CD4-positive, alpha-beta memory T cell (primary cell): ENCODE data around the gene ASB15. TPM values are rescaled to one million over a fixed set of nuclear protein-coding genes. Genes with fewer than 3 reads are reported as not detected.

Experiments
- CTCF ChIA-PET: fragments of 350-600 bp; sonication (Branson Sonifier 250); formaldehyde crosslinking; loops from one replicate; lab custom pipeline; 2021; ENCODE audit warnings: inconsistent platforms; ENCODE audit not compliant: partially characterized antibody; lab: Charles Lee
- POLR2A ChIA-PET: fragments of 350-600 bp; sonication (Branson Sonifier 250); formaldehyde crosslinking; loops from one replicate; lab custom pipeline; 2021; ENCODE audit not compliant: partially characterized antibody; lab: Charles Lee
- DNase-seq, 5 donors: peaks; one replicate each; pipeline versions ENCODE4 v3.0.0 to v3.0.0-alpha.2; 2020 to 2022; ENCODE audit warnings: mixed read lengths in 1 of 5
- H3K27ac ChIP-seq: one replicate; pipeline ENCODE4 v1.7.0; 2013; ENCODE audit warnings: low read depth, low read length
- H3K27me3 ChIP-seq: 2 replicates; pipeline ENCODE4 v1.7.0; 2013; ENCODE audit warnings: mild to moderate bottlenecking, low read length, moderate library complexity; ENCODE audit not compliant: insufficient read depth
- H3K36me3 ChIP-seq: 2 replicates; pipeline ENCODE4 v1.7.0; 2013; ENCODE audit warnings: mild to moderate bottlenecking, low read length, moderate library complexity; ENCODE audit not compliant: insufficient read depth
- H3K4me1 ChIP-seq: 2 replicates; pipeline ENCODE4 v1.7.0; 2013; ENCODE audit warnings: mild to moderate bottlenecking, low read length, moderate library complexity; ENCODE audit not compliant: insufficient read depth
- H3K4me3 ChIP-seq, 2 donors: one replicate each; pipeline ENCODE4 v1.7.0; 2013; ENCODE audit warnings: low read length in 2 of 2, mild to moderate bottlenecking in 1 of 2
- H3K9me3 ChIP-seq, 2 donors: one replicate each; pipeline ENCODE4 v1.7.0; 2013; ENCODE audit warnings: low read length in 2 of 2, control low read depth in 1 of 2; ENCODE audit not compliant: control insufficient read depth in 1 of 2
- H3K27ac Mint-ChIP-seq, 7 donors: one replicate each; pipeline ENCODE4 v1.8.0; 2020 to 2021; ENCODE audit warnings: mixed read lengths in 7 of 7, mild to moderate bottlenecking in 6 of 7, inconsistent platforms in 3 of 7, moderate library complexity in 3 of 7
- H3K27me3 Mint-ChIP-seq, 2 donors: one replicate each; pipeline ENCODE4 v1.8.0; 2020 to 2021; ENCODE audit warnings: mixed read lengths in 2 of 2
- H3K36me3 Mint-ChIP-seq, 2 donors: one replicate each; pipeline ENCODE4 v1.8.0; 2020 to 2021; ENCODE audit warnings: mixed read lengths in 2 of 2, inconsistent platforms in 1 of 2, mild to moderate bottlenecking in 1 of 2
- H3K4me1 Mint-ChIP-seq, 4 donors: one replicate each; pipeline ENCODE4 v1.8.0; 2020 to 2021; ENCODE audit warnings: mixed read lengths in 4 of 4, mild to moderate bottlenecking in 1 of 4
- H3K4me3 Mint-ChIP-seq, 8 donors: one replicate each; pipeline ENCODE4 v1.8.0; 2020 to 2021; ENCODE audit warnings: mixed read lengths in 8 of 8, mild to moderate bottlenecking in 7 of 8, moderate library complexity in 6 of 8, inconsistent platforms in 3 of 8
- H3K9me3 Mint-ChIP-seq, 8 donors: one replicate each; pipeline ENCODE4 v1.8.0; 2020 to 2021; ENCODE audit warnings: mixed read lengths in 8 of 8, mild to moderate bottlenecking in 5 of 8, inconsistent platforms in 3 of 8, moderate library complexity in 1 of 8
- intact Hi-C: fragments of 100-400 bp; cut with micrococcal nuclease; formaldehyde crosslinking; loops from one replicate; pipeline ENCODE4 v1.15.1; 2023
- polyA plus RNA-seq, 2 donors: library from polyadenylated mRNA; unstranded; fragments of 300-500 nt; fragmentation: Illumina TruSeq; gene quantifications; one replicate each; pipeline ENCODE4 v1.2.3, GENCODE V29; 2021
- total RNA-seq, 2 experiments: library from RNA; stranded (reverse); gene quantifications; one replicate each; pipeline ENCODE4 v1.2.3, GENCODE V29; 2021

ASB15 gene
- total and polyA plus RNA-seq, 4 experiments from 2014 or later = 0.10 to 0.21 TPM; not detected in 2

GRCh38 chr7:123641901-123642300 is 40.3 kb downstream of the ASB15 start:
- Mint-ChIP-seq H3K36me3 (no peaks in the 10 kb centered on the region), H3K4me3 (no peak overlapping the region), H3K27me3 (peaks cover 12 to 25% of the 10 kb centered on the region in 2 donors), H3K9me3 (peaks cover 0 to 1% (median 0%) of the 10 kb centered on the region in 8 donors), H3K4me1 (no peaks in the 10 kb centered on the region), H3K27ac (no peak overlapping the region)
- no peaks in the 10 kb centered on the region for H3K36me3 ChIP-seq
- intact Hi-C loops = no loop called here
- H3K4me3 ChIP-seq = no peak overlapping the region
- DNase-seq = no peak
- H3K27me3 ChIP-seq = peaks cover 5% of the 10 kb centered on the region
- no peak overlapping the region for H3K27ac ChIP-seq
- ChIA-PET POLR2A (no interaction called here), CTCF (no interaction called here)
- no peaks in the 10 kb centered on the region for H3K9me3 ChIP-seq
- no peaks in the 10 kb centered on the region for H3K4me1 ChIP-seq

- POLR2A ChIA-PET = no interaction called here
- Histone ChIP-seq H3K4me1 (no peaks in the 10 kb centered on the region), H3K27me3 (peaks cover 5% of the 10 kb centered on the region), H3K36me3 (no peaks in the 10 kb centered on the region), H3K27ac (no peak overlapping the region), H3K4me3 (no peak overlapping the region), H3K9me3 (no peaks in the 10 kb centered on the region)
- Mint-ChIP-seq H3K4me3 (no peak overlapping the region), H3K27ac (no peak overlapping the region), H3K9me3 (no peaks in the 10 kb centered on the region), H3K27me3 (peaks cover 8 to 14% of the 10 kb centered on the region in 2 donors), H3K36me3 (no peaks in the 10 kb centered on the region), H3K4me1 (no peaks in the 10 kb centered on the region)
- DNase-seq = no peak
- intact Hi-C loops = no loop called here
- CTCF ChIA-PET = interaction anchor here (0.7 to 3.4 kb wide), 5 partner anchors 8 to 221 kb away, joined by 3 to 8 read pairs (median 4); partner anchors contain the start of gene LMOD2
Measured at GRCh38 chr7:123643495-123644441, 42.1 kb downstream of the ASB15 start.

- CTCF ChIA-PET = interaction anchor here (0.7 to 3.4 kb wide), 4 partner anchors 9 to 220 kb away, joined by 3 to 8 read pairs (median 4); partner anchors contain the start of gene LMOD2
- peaks cover 5% of the 10 kb centered on the region for H3K27me3 ChIP-seq
- H3K9me3 ChIP-seq = no peaks in the 10 kb centered on the region
- no peaks in the 10 kb centered on the region for H3K9me3 Mint-ChIP-seq
- H3K36me3 ChIP-seq = no peaks in the 10 kb centered on the region
- H3K27ac Mint-ChIP-seq = no peak overlapping the region
- H3K27me3 Mint-ChIP-seq = peaks cover 8 to 15% of the 10 kb centered on the region in 2 donors
- POLR2A ChIA-PET = no interaction called here
- no peak overlapping the region for H3K27ac ChIP-seq
- H3K4me3 Mint-ChIP-seq = no peak overlapping the region
- H3K4me1 ChIP-seq = no peaks in the 10 kb centered on the region
- intact Hi-C loops = no loop called here
- H3K4me3 ChIP-seq = no peak overlapping the region
- H3K36me3 Mint-ChIP-seq = no peaks in the 10 kb centered on the region
- no peak for DNase-seq
- no peaks in the 10 kb centered on the region for H3K4me1 Mint-ChIP-seq
Measured at GRCh38 chr7:123645516-123645915, 43.9 kb downstream of the ASB15 start.

- intact Hi-C loops = no loop called here
- no peak overlapping the region for H3K27ac Mint-ChIP-seq
- no peak overlapping the region for H3K4me3 Mint-ChIP-seq
- ChIA-PET POLR2A (no interaction called here), CTCF (interaction anchor here (2.6 kb wide), 1 partner anchor 23 kb away, joined by 5 read pairs; no protein-coding TSS in a partner anchor)
- Histone ChIP-seq H3K4me1 (no peaks in the 10 kb centered on the region), H3K9me3 (no peaks in the 10 kb centered on the region), H3K27me3 (peaks cover under 1% of the 10 kb centered on the region), H3K4me3 (no peak overlapping the region), H3K27ac (no peak overlapping the region), H3K36me3 (no peaks in the 10 kb centered on the region)
- H3K36me3 Mint-ChIP-seq = no peaks in the 10 kb centered on the region
- no peaks in the 10 kb centered on the region for H3K4me1 Mint-ChIP-seq
- H3K27me3 Mint-ChIP-seq = peaks cover 8 to 17% of the 10 kb centered on the region in 2 donors
- no peak for DNase-seq
- H3K9me3 Mint-ChIP-seq = no peaks in the 10 kb centered on the region
Measured at GRCh38 chr7:123647106-123647730, 45.6 kb downstream of the ASB15 start.

- Histone ChIP-seq H3K36me3 (no peaks in the 10 kb centered on the region), H3K4me3 (no peak overlapping the region), H3K4me1 (no peaks in the 10 kb centered on the region), H3K9me3 (no peaks in the 10 kb centered on the region), H3K27ac (no peak overlapping the region), H3K27me3 (no peaks in the 10 kb centered on the region)
- H3K4me1 Mint-ChIP-seq = no peaks in the 10 kb centered on the region
- no peaks in the 10 kb centered on the region for H3K36me3 Mint-ChIP-seq
- no peaks in the 10 kb centered on the region for H3K9me3 Mint-ChIP-seq
- CTCF ChIA-PET = no interaction called here
- DNase-seq = no peak
- H3K27me3 Mint-ChIP-seq = peaks cover 5 to 9% of the 10 kb centered on the region in 2 donors
- H3K27ac Mint-ChIP-seq = no peak overlapping the region
- intact Hi-C loops = no loop called here
- POLR2A ChIA-PET = no interaction called here
- H3K4me3 Mint-ChIP-seq = no peak overlapping the region
Measured at GRCh38 chr7:123649964-123650363, 48.3 kb downstream of the ASB15 start.

GRCh38 chr7:123650595-123650994 is 49.0 kb downstream of the ASB15 start:
- Histone ChIP-seq H3K27ac (no peak overlapping the region), H3K4me1 (no peaks in the 10 kb centered on the region), H3K9me3 (no peaks in the 10 kb centered on the region), H3K27me3 (no peaks in the 10 kb centered on the region), H3K36me3 (no peaks in the 10 kb centered on the region), H3K4me3 (no peak overlapping the region)
- H3K9me3 Mint-ChIP-seq = no peaks in the 10 kb centered on the region
- H3K27ac Mint-ChIP-seq = no peak overlapping the region
- H3K4me3 Mint-ChIP-seq = no peak overlapping the region
- no peaks in the 10 kb centered on the region for H3K4me1 Mint-ChIP-seq
- H3K27me3 Mint-ChIP-seq = peaks cover 5 to 10% of the 10 kb centered on the region in 2 donors
- intact Hi-C loops = no loop called here
- no peak for DNase-seq
- CTCF ChIA-PET = no interaction called here
- POLR2A ChIA-PET = no interaction called here
- no peaks in the 10 kb centered on the region for H3K36me3 Mint-ChIP-seq

GRCh38 chr7:123652406-123652805 is 50.8 kb downstream of the ASB15 start:
- H3K4me1 Mint-ChIP-seq = no peaks in the 10 kb centered on the region

More at GRCh38 chr7:123652406-123652805, 50.8 kb downstream of the ASB15 start:
- H3K27me3 ChIP-seq = no peaks in the 10 kb centered on the region
- H3K27me3 Mint-ChIP-seq = peaks cover 5 to 9% of the 10 kb centered on the region in 2 donors
- no peak overlapping the region for H3K27ac ChIP-seq
- H3K36me3 ChIP-seq = no peaks in the 10 kb centered on the region
- H3K27ac Mint-ChIP-seq = no peak overlapping the region
- intact Hi-C loops = no loop called here
- H3K9me3 Mint-ChIP-seq = no peaks in the 10 kb centered on the region
- H3K9me3 ChIP-seq = no peaks in the 10 kb centered on the region
- POLR2A ChIA-PET = no interaction called here
- H3K4me1 ChIP-seq = no peaks in the 10 kb centered on the region
- H3K4me3 ChIP-seq = no peak overlapping the region
- H3K4me3 Mint-ChIP-seq = no peak overlapping the region
- CTCF ChIA-PET = interaction anchor here (0.9 kb wide), 1 partner anchor 9 kb away, joined by 3 read pairs; no protein-coding TSS in a partner anchor
- H3K36me3 Mint-ChIP-seq = no peaks in the 10 kb centered on the region
- DNase-seq = no peak
